HCT116 (cell line): ENCODE data around the gene CEP57. TPM values are rescaled to one million over a fixed set of nuclear protein-coding genes. Genes with fewer than 3 reads are reported as not detected.

Source experiments
- ATAC-seq: fragments of 200-7000 bp; cut with Tn5 transposase; 2 replicates; pipeline ENCODE4 v1.9.1; 2020; ENCODE audit warnings: mild to moderate bottlenecking, moderate library complexity
- BruUV-seq: library from RNA; stranded (reverse); fragments of 400-500 nt; replicated peaks from 2 replicates; lab custom pipeline; 2021; lab: Mats Ljungman, UMichigan
- CTCF ChIA-PET: fragments of 300-600 bp; sonication (Branson Sonifier 250); formaldehyde crosslinking; loops from one replicate; lab custom pipeline; 2021; ENCODE audit warnings: antibody characterized with exemption; lab: Charles Lee
- POLR2A ChIA-PET: fragments of 300-600, 350-600 bp; sonication (Branson Sonifier 250); formaldehyde crosslinking; loops from one replicate; lab custom pipeline; 2021; ENCODE audit warnings: antibody characterized with exemption; lab: Charles Lee
- RAD21 ChIA-PET, 2 experiments: fragments of 300-600 bp; sonication (Branson Sonifier 250); formaldehyde crosslinking; loops; one replicate each; lab custom pipeline; 2023; ENCODE audit warnings: low total read pairs in 2 of 2; ENCODE audit not compliant: uncharacterized antibody in 2 of 2, unreplicated experiment in 2 of 2, low non-redundant PET in 1 of 2; lab: Charles Lee
- DNase-seq: peaks from one replicate; pipeline ENCODE4 v3.0.0-alpha.2; 2010; ENCODE audit warnings: low read depth, low spot score
- H2AFZ ChIP-seq: fragments of 200-600 bp; shearing (Covaris generic), sonication (generic); 2 replicates; pipeline ENCODE4 v1.6.1; 2017; ENCODE audit warnings: low read depth, mixed run types, mixed read lengths, antibody characterized with exemption, low read length; ENCODE audit not compliant: poor library complexity, severe bottlenecking
- H3K27ac ChIP-seq: 2 replicates; pipeline ENCODE4 v1.5.1; 2012; ENCODE audit warnings: low read depth, low read length
- H3K27me3 ChIP-seq: fragments of 200-600 bp; sonication (generic); 2 replicates; pipeline ENCODE4 v1.6.1; 2016; ENCODE audit warnings: mixed run types, low read length, mixed read lengths; ENCODE audit not compliant: insufficient read depth
- H3K36me3 ChIP-seq, 2 experiments: fragments of 200-500 bp in 1 of 2; fragments of 200-600 bp in 1 of 2; sonication (Bioruptor generic) in 1 of 2; sonication (generic) in 1 of 2; 2 replicates each; pipeline versions ENCODE4 v1.5.1 to v1.6.1; 2014 to 2016; ENCODE audit warnings: low read length in 2 of 2, inconsistent platforms in 1 of 2, mixed read lengths in 1 of 2, mixed run types in 1 of 2; ENCODE audit not compliant: insufficient read depth in 2 of 2, control insufficient read depth in 1 of 2
- H3K4me1 ChIP-seq, 2 experiments: fragments of 200-600 bp in 1 of 2; sonication (generic) in 1 of 2; 2 replicates each; pipeline versions ENCODE4 v1.5.1 to v1.6.1; 2012 to 2017; ENCODE audit warnings: low read length in 2 of 2, inconsistent platforms in 1 of 2, mild to moderate bottlenecking in 1 of 2, mixed read lengths in 1 of 2, mixed run types in 1 of 2, moderate library complexity in 1 of 2; ENCODE audit not compliant: insufficient read depth in 2 of 2, control insufficient read depth in 1 of 2
- H3K4me2 ChIP-seq: fragments of 200-600 bp; sonication (generic); 2 replicates; pipeline ENCODE4 v1.6.1; 2017; ENCODE audit warnings: mixed run types, low read length, mixed read lengths
- H3K4me3 ChIP-seq, 2 experiments: fragments of 200-600 bp in 1 of 2; sonication (generic) in 1 of 2; replicated peaks in 1 of 2; 2 replicates each; pipeline ENCODE4 v1.5.1; 2011 to 2016; ENCODE audit warnings: low read length in 2 of 2, control low read depth in 1 of 2, low read depth in 1 of 2, mild to moderate bottlenecking in 1 of 2, mixed read lengths in 1 of 2, mixed run types in 1 of 2
- H3K79me2 ChIP-seq: fragments of 200-600 bp; sonication (generic); 2 replicates; pipeline ENCODE4 v1.6.1; 2017; ENCODE audit warnings: mild to moderate bottlenecking, mixed run types, low read length, moderate library complexity, mixed read lengths; ENCODE audit not compliant: insufficient read depth
- H3K9ac ChIP-seq: fragments of 200-600 bp; sonication (generic); 2 replicates; pipeline ENCODE4 v1.6.1; 2016; ENCODE audit warnings: low read length, mixed read lengths
- H3K9me2 ChIP-seq: fragments of 200-600 bp; sonication (generic), shearing (Covaris generic); 2 replicates; pipeline ENCODE4 v1.6.1; 2017; ENCODE audit warnings: mixed run types, mild to moderate bottlenecking, moderate library complexity; ENCODE audit not compliant: insufficient read depth
- H3K9me3 ChIP-seq, 2 experiments: fragments of 200-500 bp in 1 of 2; fragments of 200-600 bp in 1 of 2; sonication (Bioruptor generic) in 1 of 2; sonication (generic) in 1 of 2; 2 replicates each; pipeline ENCODE4 v1.6.1; 2014 to 2017; ENCODE audit warnings: low read length in 2 of 2, mixed read lengths in 2 of 2, inconsistent platforms in 1 of 2, low read depth in 1 of 2, mild to moderate bottlenecking in 1 of 2, mixed run types in 1 of 2, moderate library complexity in 1 of 2; ENCODE audit not compliant: control insufficient read depth in 1 of 2, insufficient read depth in 1 of 2
- H4K20me1 ChIP-seq: fragments of 200-600 bp; sonication (generic), shearing (Covaris generic); 2 replicates; pipeline ENCODE4 v1.6.1; 2017; ENCODE audit warnings: mixed run types, mild to moderate bottlenecking, moderate library complexity; ENCODE audit not compliant: insufficient read depth
- CEBPB ChIP-seq: IDR thresholded peaks from 2 replicates; pipeline ENCODE4 v1.6.1; 2012; ENCODE audit warnings: low read depth
- CTCF ChIP-seq, 3 experiments: fragments of 200-600 bp in 1 of 3; sonication (generic) in 1 of 3; IDR thresholded peaks in 2 of 3; conservative IDR thresholded peaks in 1 of 3; 2 replicates each; pipeline ENCODE4 v1.5.1; 2012 to 2017; ENCODE audit warnings: low read depth in 2 of 3, low read length in 2 of 3, antibody characterized with exemption in 1 of 3, borderline replicate concordance in 1 of 3, control low read depth in 1 of 3, mild to moderate bottlenecking in 1 of 3, mixed read lengths in 1 of 3, mixed run types in 1 of 3, moderate library complexity in 1 of 3; ENCODE audit not compliant: insufficient read depth in 1 of 3
- EGR1 ChIP-seq: IDR thresholded peaks from 2 replicates; pipeline ENCODE4 v1.6.1; 2012; ENCODE audit warnings: low read depth
- EZH2phosphoT487 ChIP-seq: fragments of 200-600 bp; IDR thresholded peaks from 2 replicates; pipeline ENCODE4 v1.6.1; 2018; ENCODE audit warnings: antibody characterized with exemption, borderline replicate concordance
- FOSL1 ChIP-seq: IDR thresholded peaks from 2 replicates; pipeline ENCODE4 v1.6.1; 2012; ENCODE audit warnings: low read depth
- JUND ChIP-seq: IDR thresholded peaks from 2 replicates; pipeline ENCODE4 v1.6.1; 2012
- POLR2A ChIP-seq: IDR thresholded peaks from 2 replicates; pipeline ENCODE4 v1.7.0; 2011; ENCODE audit warnings: borderline replicate concordance; ENCODE audit not compliant: insufficient read depth, insufficient read length; ENCODE audit errors: extremely low read depth
- POLR2AphosphoS5 ChIP-seq: IDR thresholded peaks from 2 replicates; pipeline ENCODE4 v1.6.1; 2011; ENCODE audit warnings: mild to moderate bottlenecking, low read depth, low read length, moderate library complexity
- RAD21 ChIP-seq: IDR thresholded peaks from 2 replicates; pipeline ENCODE4 v1.6.1; 2012; ENCODE audit warnings: low read depth, mild to moderate bottlenecking
- SIN3A ChIP-seq: IDR thresholded peaks from 2 replicates; pipeline ENCODE4 v1.6.1; 2012; ENCODE audit warnings: low read depth
- SP1 ChIP-seq: IDR thresholded peaks from 2 replicates; pipeline ENCODE4 v1.6.1; 2012; ENCODE audit warnings: low read depth
- SRF ChIP-seq: IDR thresholded peaks from 2 replicates; pipeline ENCODE4 v1.6.1; 2012; ENCODE audit warnings: low read depth
- ZBTB33 ChIP-seq: IDR thresholded peaks from 2 replicates; pipeline ENCODE4 v1.6.1; 2011; ENCODE audit warnings: mild to moderate bottlenecking, low read length, moderate library complexity; ENCODE audit not compliant: insufficient replicate concordance; ENCODE audit errors: extremely low read depth
- ZNF274 ChIP-seq: fragments of 200-500 bp; sonication (Bioruptor generic); IDR thresholded peaks from 2 replicates; pipeline ENCODE4 v1.6.1; 2014; ENCODE audit warnings: mild to moderate bottlenecking, low read depth, low read length, inconsistent platforms
- intact Hi-C: fragments of 100-400 bp; cut with micrococcal nuclease; formaldehyde crosslinking; loops from 2 replicates; pipeline ENCODE4 v1.10.0; 2022
- total RNA-seq: library from RNA; stranded (reverse); gene quantifications from one replicate; pipeline ENCODE4 v1.2.1, GENCODE V29; 2021; ENCODE audit not compliant: unreplicated experiment
- TF ChIP-seq, protein P1 (sequence below): IDR thresholded peaks from 2 replicates; pipeline ENCODE4 v1.6.1; 2012

The CEP57 gene
- total RNA-seq, 1 experiment from 2014 or later, result 43.3 TPM

DNA sequence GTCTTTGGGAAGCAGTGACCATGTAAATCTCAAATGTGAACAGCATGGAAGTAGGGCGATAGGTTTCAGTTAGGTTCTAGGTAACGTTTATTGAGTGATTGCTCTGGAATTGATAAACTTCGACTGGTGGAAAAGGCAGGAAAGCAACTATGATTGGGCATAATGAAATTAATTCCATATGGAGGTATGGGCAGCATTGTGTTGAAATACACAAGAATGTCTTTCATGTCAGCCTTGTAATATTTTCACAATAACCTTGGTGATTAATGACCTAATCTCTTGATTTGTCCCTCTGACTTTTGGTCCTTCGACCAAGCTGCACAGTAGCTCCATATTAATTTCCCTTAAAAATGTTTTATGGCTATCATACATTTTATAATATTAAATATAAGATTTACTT, 2.8 kb downstream of the CEP57 start:
- no peaks in the 10 kb centered on the region; the same call in 1 of the 2 replicates for H4K20me1 ChIP-seq
- POLR2A ChIA-PET, result no interaction called here
- H3K27me3 ChIP-seq, result no peaks in the 10 kb centered on the region
- H3K36me3 ChIP-seq, result no peaks in the 10 kb centered on the region
- ATAC-seq (no peak), DNase-seq (no peak)
- TF ChIP-seq SIN3A, result no peak
- TF ChIP-seq ZNF274, result no peak
- TF ChIP-seq ZBTB33, result no peak
- no peak for TF ChIP-seq SRF
- TF ChIP-seq POLR2AphosphoS5, result no peak
- no peak for TF ChIP-seq CEBPB
- no peak overlapping the region for H3K9ac ChIP-seq
- H3K27ac ChIP-seq, result no peak overlapping the region
- peaks cover 72% of the 10 kb centered on the region for H3K79me2 ChIP-seq
- BruUV-seq, result no TSS peak
- no peak overlapping the region for H3K4me3 ChIP-seq
- H3K9me2 ChIP-seq, result no peaks in the 10 kb centered on the region
- no peak overlapping the region for H2AFZ ChIP-seq
- H3K9me3 ChIP-seq, result no peaks in the 10 kb centered on the region
- RAD21 ChIA-PET, result no interaction called here
- CTCF ChIA-PET, result interaction anchor here (1.0 kb wide), 1 partner anchor 642 kb away, joined by 3 read pairs; no protein-coding TSS in a partner anchor
- peaks cover 5 to 15% of the 10 kb centered on the region in 2 experiments; a peak in 3 of 4 replicates for H3K4me1 ChIP-seq
- H3K4me2 ChIP-seq, result no peak overlapping the region
- intact Hi-C loops, result loop anchor here (5.0 kb wide), 1 partner anchor 599 kb away; the partner anchor contains the start of gene JRKL

- Histone ChIP-seq H2AFZ (no peak overlapping the region), H3K36me3 (no peaks in the 10 kb centered on the region), H3K4me3 (no peak overlapping the region), H3K79me2 (peaks cover 67% of the 10 kb centered on the region), H3K9me2 (no peaks in the 10 kb centered on the region), H3K9me3 (no peaks in the 10 kb centered on the region), H3K27ac (no peak overlapping the region), H3K9ac (no peak overlapping the region), H3K4me2 (no peak overlapping the region), H3K4me1 (peaks cover 5 to 9% of the 10 kb centered on the region in 2 experiments; a peak in 3 of 4 replicates), H4K20me1 (no peaks in the 10 kb centered on the region; the same call in 1 of the 2 replicates), H3K27me3 (no peaks in the 10 kb centered on the region)
- CTCF ChIA-PET, result interaction anchor here (1.0 kb wide), 1 partner anchor 642 kb away, joined by 3 read pairs; no protein-coding TSS in a partner anchor
- POLR2A ChIA-PET, result no interaction called here
- intact Hi-C loops, result loop anchor here (5.0 kb wide), 1 partner anchor 598 kb away; the partner anchor contains the start of gene JRKL
- ATAC-seq (no peak), DNase-seq (no peak)
- RAD21 ChIA-PET, result no interaction called here
- no TSS peak for BruUV-seq
- TF ChIP-seq POLR2A (no peak), ZBTB33 (no peak), EZH2phosphoT487 (no peak), ZNF274 (no peak), SP1 (no peak), CTCF (IDR thresholded peaks at IDR 0.05 in 2 of 3, conservative IDR thresholded peaks at IDR 0.05 in 1 of 3; ENCODE audit: borderline replicate concordance in 1 of 3, insufficient read depth in 1 of 3, low read depth in 2 of 3, low read length in 2 of 3) (no peak), EGR1 (no peak), FOSL1 (no peak), RAD21 (no peak), JUND (no peak)
- TF ChIP-seq, protein P1, sequence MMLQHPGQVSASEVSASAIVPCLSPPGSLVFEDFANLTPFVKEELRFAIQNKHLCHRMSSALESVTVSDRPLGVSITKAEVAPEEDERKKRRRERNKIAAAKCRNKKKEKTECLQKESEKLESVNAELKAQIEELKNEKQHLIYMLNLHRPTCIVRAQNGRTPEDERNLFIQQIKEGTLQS, result no peak
Measured at GRCh38 chr11:95794086-95794485, 3.8 kb downstream of the CEP57 start.
